Panc1 (cell line): ENCODE data around the gene CACNG3. TPM values are rescaled to one million over a fixed set of nuclear protein-coding genes. Genes with fewer than 3 reads are reported as not detected.
"Not testable (repeated sequence)": the region's sequence is repeated elsewhere in the genome, so short reads cannot be mapped to it uniquely, and the experiment has no call there.

Experiments
- ATAC-seq: fragments of 200-7000 bp; cut with Tn5 transposase; 2 replicates; pipeline ENCODE4 v1.9.1; 2020; ENCODE audit warnings: mild to moderate bottlenecking, moderate library complexity
- BruUV-seq: library from RNA; stranded (reverse); fragments of 400-500 nt; replicated peaks from 2 replicates; lab custom pipeline; 2021; lab: Mats Ljungman, UMichigan
- CTCF ChIA-PET: fragments of 300-600 bp; sonication (Branson Sonifier 250); formaldehyde crosslinking; loops from one replicate; lab custom pipeline; 2022; ENCODE audit warnings: antibody characterized with exemption; lab: Charles Lee
- POLR2A ChIA-PET: fragments of 300-600 bp; sonication (Branson Sonifier 250); formaldehyde crosslinking; loops from one replicate; lab custom pipeline; 2022; ENCODE audit warnings: antibody characterized with exemption; lab: Charles Lee
- DNase-seq: peaks from one replicate; pipeline ENCODE4 v3.0.0-alpha.2; 2010; ENCODE audit warnings: low read depth, low spot score
- H3K27ac ChIP-seq: 2 replicates; pipeline ENCODE4 v1.5.1; 2011; ENCODE audit warnings: mild to moderate bottlenecking, low read length, inconsistent platforms
- H3K27me3 ChIP-seq: fragments of 200-500 bp; sonication (Bioruptor generic); 2 replicates; pipeline ENCODE4 v1.6.0; 2014; ENCODE audit warnings: low read length, inconsistent platforms; ENCODE audit not compliant: control insufficient read depth, insufficient read depth
- H3K36me3 ChIP-seq: fragments of 200-500 bp; sonication (Bioruptor generic); 2 replicates; pipeline ENCODE4 v1.5.1; 2014; ENCODE audit warnings: inconsistent platforms, mild to moderate bottlenecking, low read length, moderate library complexity; ENCODE audit not compliant: control insufficient read depth, insufficient read depth
- H3K4me1 ChIP-seq: 2 replicates; pipeline ENCODE4 v1.5.1; 2011; ENCODE audit warnings: inconsistent platforms, mild to moderate bottlenecking, low read length, moderate library complexity; ENCODE audit not compliant: control insufficient read depth, insufficient read depth
- H3K4me3 ChIP-seq, 2 experiments: 2 replicates each; pipeline ENCODE4 v1.5.1; 2011 to 2012; ENCODE audit warnings: low read depth in 2 of 2, low read length in 2 of 2, mild to moderate bottlenecking in 2 of 2, inconsistent platforms in 1 of 2, moderate library complexity in 1 of 2
- H3K9me3 ChIP-seq: fragments of 200-500 bp; sonication (Bioruptor generic); 2 replicates; pipeline ENCODE4 v1.5.1; 2014; ENCODE audit warnings: low read depth, mild to moderate bottlenecking, inconsistent platforms, low read length, moderate library complexity; ENCODE audit not compliant: control insufficient read depth, insufficient read depth
- POLR2AphosphoS5 ChIP-seq: IDR thresholded peaks from 2 replicates; pipeline ENCODE4 v1.6.1; 2012; ENCODE audit warnings: mild to moderate bottlenecking, low read depth, low read length, moderate library complexity
- REST ChIP-seq, 2 experiments: IDR thresholded peaks; 2 replicates each; pipeline ENCODE4 v1.6.1; 2011 to 2012; ENCODE audit warnings: low read depth in 2 of 2, control low read depth in 1 of 2, low read length in 1 of 2, mild to moderate bottlenecking in 1 of 2, moderate library complexity in 1 of 2; ENCODE audit not compliant: insufficient read depth in 1 of 2
- SIN3A ChIP-seq: IDR thresholded peaks from 2 replicates; pipeline ENCODE4 v1.6.1; 2012; ENCODE audit warnings: low read depth, mild to moderate bottlenecking, low read length, moderate library complexity, borderline replicate concordance; ENCODE audit not compliant: insufficient read depth
- TCF7L2 ChIP-seq: IDR thresholded peaks from 2 replicates; pipeline ENCODE4 v1.6.1; 2011; ENCODE audit warnings: mild to moderate bottlenecking, low read depth, low read length, inconsistent platforms
- in situ Hi-C: cut with HindIII; loops from 2 replicates; pipeline ENCODE4 v1.10.0; 2016; ENCODE audit warnings: low sequenced_read_pairs, low pct_unique_long_range_greater_than_20kb
- intact Hi-C: fragments of 100-400 bp; cut with micrococcal nuclease; formaldehyde crosslinking; loops from one replicate; pipeline ENCODE4 v1.10.0; 2022; ENCODE audit not compliant: unreplicated experiment
- total RNA-seq: library from RNA; stranded (reverse); gene quantifications from one replicate; pipeline ENCODE4 v1.2.1, GENCODE V29; 2021; ENCODE audit not compliant: unreplicated experiment
- TF ChIP-seq, protein P1 (sequence below): fragments of 450-650 bp; IDR thresholded peaks from 2 replicates; pipeline ENCODE4 v1.5.1; 2017; ENCODE audit warnings: mild to moderate bottlenecking

CACNG3 gene
- total RNA-seq, 1 experiment from 2014 or later, result not detected

GRCh38 chr16:24234737-24235136, 21.4 kb upstream of the CACNG3 start:
- no peaks in the 10 kb centered on the region for H3K36me3 ChIP-seq
- TF ChIP-seq, protein P1, sequence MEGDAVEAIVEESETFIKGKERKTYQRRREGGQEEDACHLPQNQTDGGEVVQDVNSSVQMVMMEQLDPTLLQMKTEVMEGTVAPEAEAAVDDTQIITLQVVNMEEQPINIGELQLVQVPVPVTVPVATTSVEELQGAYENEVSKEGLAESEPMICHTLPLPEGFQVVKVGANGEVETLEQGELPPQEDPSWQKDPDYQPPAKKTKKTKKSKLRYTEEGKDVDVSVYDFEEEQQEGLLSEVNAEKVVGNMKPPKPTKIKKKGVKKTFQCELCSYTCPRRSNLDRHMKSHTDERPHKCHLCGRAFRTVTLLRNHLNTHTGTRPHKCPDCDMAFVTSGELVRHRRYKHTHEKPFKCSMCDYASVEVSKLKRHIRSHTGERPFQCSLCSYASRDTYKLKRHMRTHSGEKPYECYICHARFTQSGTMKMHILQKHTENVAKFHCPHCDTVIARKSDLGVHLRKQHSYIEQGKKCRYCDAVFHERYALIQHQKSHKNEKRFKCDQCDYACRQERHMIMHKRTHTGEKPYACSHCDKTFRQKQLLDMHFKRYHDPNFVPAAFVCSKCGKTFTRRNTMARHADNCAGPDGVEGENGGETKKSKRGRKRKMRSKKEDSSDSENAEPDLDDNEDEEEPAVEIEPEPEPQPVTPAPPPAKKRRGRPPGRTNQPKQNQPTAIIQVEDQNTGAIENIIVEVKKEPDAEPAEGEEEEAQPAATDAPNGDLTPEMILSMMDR, result no peak
- TF ChIP-seq SIN3A (no peak), TCF7L2 (no peak), REST (IDR thresholded peaks at IDR 0.05; ENCODE audit: insufficient read depth in 1 of 2, low read depth in 2 of 2, low read length in 1 of 2) (no peak), POLR2AphosphoS5 (no peak)
- ATAC-seq, result no peak
- H3K4me1 ChIP-seq, result no peaks in the 10 kb centered on the region
- H3K27ac ChIP-seq, result no peak overlapping the region
- BruUV-seq, result no TSS peak
- POLR2A ChIA-PET, result no interaction called here
- CTCF ChIA-PET, result no interaction called here
- intact Hi-C loops (no loop called here), in situ Hi-C loops (no loop called here)
- no peaks in the 10 kb centered on the region for H3K9me3 ChIP-seq
- 0 out of 2 replicates have a peak, but pooled peaks cover 9% of the 10 kb centered on the region for H3K27me3 ChIP-seq
- DNase-seq, result no peak
- H3K4me3 ChIP-seq, result no peak overlapping the region

GRCh38 chr16:24235806-24236205, 20.3 kb upstream of the CACNG3 start:
- no peak for ATAC-seq
- no peaks in the 10 kb centered on the region for H3K36me3 ChIP-seq
- in situ Hi-C loops (no loop called here), intact Hi-C loops (no loop called here)
- no peaks in the 10 kb centered on the region for H3K9me3 ChIP-seq
- H3K4me3 ChIP-seq, result no peak overlapping the region
- H3K4me1 ChIP-seq, result no peaks in the 10 kb centered on the region
- H3K27ac ChIP-seq, result no peak overlapping the region
- ChIA-PET POLR2A (no interaction called here), CTCF (no interaction called here)
- no peak for DNase-seq
- no TSS peak for BruUV-seq
- 0 out of 2 replicates have a peak, but pooled peaks cover 7% of the 10 kb centered on the region for H3K27me3 ChIP-seq
- no peak for TF ChIP-seq POLR2AphosphoS5
- TF ChIP-seq, protein P1, result no peak
- TF ChIP-seq REST (IDR thresholded peaks at IDR 0.05; ENCODE audit: insufficient read depth in 1 of 2, low read depth in 2 of 2, low read length in 1 of 2), result no peak
- no peak for TF ChIP-seq TCF7L2
- no peak for TF ChIP-seq SIN3A

DNA sequence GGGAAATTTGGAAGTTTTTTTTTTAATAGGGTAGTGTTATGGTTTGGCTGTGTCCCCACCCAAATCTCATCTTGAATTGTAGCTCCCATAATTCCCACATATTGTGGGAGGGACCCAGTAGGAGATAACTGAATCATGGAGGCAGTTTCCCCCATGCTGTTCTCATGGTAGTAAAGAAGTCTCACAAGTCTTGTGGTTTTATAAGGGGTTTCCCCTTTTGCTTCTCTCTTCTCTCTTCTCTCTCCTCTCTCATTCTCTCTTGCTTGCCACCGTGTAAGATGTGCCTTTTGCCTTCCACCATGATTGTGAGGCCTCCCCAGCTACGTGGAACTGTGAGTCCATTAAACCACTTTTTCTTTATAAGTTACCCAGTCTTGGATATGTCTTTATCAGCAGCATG, 17.3 kb upstream of the CACNG3 start:
- H3K36me3 ChIP-seq, CTCF ChIA-PET, ATAC-seq, H3K27me3 ChIP-seq, BruUV-seq, H3K27ac ChIP-seq, H3K4me1 ChIP-seq, POLR2A ChIA-PET, H3K4me3 ChIP-seq, DNase-seq, H3K9me3 ChIP-seq, intact Hi-C loops, in situ Hi-C loops: not testable (repeated sequence)
